GM18951 (cell line): ENCODE measurements around the gene OR6C2.
"Not testable (repeated sequence)": the region's sequence is repeated elsewhere in the genome, so short reads cannot be mapped to it uniquely, and the experiment has no call there.

Source experiments
- POLR2A ChIP-seq: IDR thresholded peaks from 4 replicates; pipeline ENCODE4 v1.6.1; 2011; ENCODE audit warnings: mild to moderate bottlenecking; ENCODE audit not compliant: insufficient read length, insufficient read depth; ENCODE audit errors: extremely low read depth
- in situ Hi-C: fragments of 300-500 bp; cut with MboI; formaldehyde crosslinking; loops from one replicate; pipeline ENCODE4 v1.12.0; 2022; ENCODE audit warnings: low sequenced_read_pairs, mixed read lengths, inconsistent platforms; ENCODE audit not compliant: unreplicated experiment

OR6C2 gene

DNA sequence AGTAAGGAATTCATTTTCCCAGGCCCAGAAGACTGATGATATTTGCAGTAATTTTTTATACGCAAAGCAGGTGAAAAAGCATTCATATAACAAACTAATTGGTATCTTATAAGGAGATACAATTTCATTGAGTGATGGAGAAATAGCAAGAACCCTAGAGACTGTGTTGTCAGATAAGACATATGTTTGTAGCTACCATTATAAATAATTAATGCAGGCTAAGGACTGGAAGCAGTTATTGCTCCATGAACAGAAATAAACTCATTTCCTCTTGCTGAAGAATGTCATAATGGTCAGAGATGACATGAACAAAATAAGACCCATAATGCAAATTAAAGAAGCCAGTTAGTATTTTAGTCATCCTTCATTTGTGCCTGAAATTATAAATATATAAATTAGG is 1.5 kb downstream of the OR6C2 start:
- TF ChIP-seq POLR2A = no peak
- in situ Hi-C loops = no loop called here

DNA sequence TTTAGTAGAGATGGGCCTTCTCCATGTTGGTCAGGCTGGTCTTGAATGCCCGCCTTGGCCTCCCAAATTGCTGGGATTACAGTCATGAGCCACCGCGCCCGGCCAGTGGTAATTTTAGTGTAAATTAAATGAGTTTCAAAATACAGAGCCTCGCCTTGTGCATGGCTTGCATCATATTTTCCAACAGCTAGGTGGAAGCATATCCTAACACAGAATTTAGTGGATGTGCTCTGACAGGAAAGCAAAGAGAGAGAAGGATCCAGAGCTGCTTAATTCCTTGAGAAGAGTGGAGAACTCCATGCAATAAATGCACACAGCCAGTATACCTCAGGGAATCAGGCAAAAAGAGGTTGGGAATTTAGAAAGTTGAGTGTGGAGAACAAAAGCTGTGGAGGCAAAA is 2.5 kb downstream of the OR6C2 start:
- no peak for TF ChIP-seq POLR2A
- in situ Hi-C loops = no loop called here

DNA sequence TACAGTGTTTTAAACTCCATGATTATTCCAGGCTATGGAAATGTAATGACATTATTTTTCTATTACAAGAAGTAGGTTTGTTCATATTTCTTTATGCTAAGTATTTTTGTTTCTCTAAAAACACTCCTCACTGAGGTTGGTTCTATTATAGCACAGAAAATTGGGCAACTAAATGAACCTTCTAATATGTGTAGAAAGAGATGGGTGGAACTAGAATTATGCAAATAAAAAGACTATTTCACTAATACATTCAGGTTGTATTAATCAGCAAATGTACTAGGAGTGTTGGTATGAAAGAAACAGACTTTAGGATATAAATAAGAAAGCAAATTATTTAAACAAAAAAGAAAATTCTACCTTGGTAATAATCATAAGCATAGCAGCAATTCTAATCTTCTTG is 4.9 kb downstream of the OR6C2 start:
- in situ Hi-C loops = no loop called here
- no peak for TF ChIP-seq POLR2A

DNA sequence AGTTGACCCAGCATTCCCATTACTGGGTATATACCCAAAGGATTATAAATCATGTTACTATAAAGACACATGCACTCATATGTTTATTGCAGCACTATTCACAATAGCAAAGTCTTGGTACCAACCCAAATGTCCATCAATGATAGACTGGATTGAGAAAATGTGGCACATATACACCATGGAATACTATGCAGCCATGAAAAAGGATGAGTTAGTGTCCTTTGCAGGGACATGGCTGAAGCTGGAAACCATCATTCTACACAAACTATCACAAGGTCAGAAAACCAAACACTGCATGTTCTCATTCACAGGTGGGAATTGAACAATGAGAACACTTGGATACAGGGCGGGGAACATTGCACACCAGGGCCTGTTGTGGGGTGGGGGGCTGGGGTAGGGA is 21.1 kb downstream of the OR6C2 start:
- in situ Hi-C loops = not testable (repeated sequence)

DNA sequence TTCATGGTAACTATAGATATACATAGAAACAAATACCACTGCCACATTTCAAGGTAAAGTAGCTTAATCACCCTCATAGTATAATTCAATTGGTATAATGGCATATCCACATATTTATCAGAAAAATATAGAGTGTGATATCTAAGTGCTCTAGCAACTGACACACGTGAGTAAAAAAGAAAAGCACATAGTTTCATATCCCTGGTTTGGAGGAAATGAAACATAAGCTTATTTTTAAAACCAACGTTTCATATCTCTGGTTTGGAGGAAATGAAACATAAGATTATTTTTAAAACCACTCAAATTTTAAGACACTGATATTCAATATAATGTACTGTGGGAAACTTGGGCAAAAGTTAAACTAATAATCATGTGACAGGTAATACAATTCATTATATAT is 24.0 kb downstream of the OR6C2 start:
- in situ Hi-C loops = no loop called here
- no peak for TF ChIP-seq POLR2A

DNA sequence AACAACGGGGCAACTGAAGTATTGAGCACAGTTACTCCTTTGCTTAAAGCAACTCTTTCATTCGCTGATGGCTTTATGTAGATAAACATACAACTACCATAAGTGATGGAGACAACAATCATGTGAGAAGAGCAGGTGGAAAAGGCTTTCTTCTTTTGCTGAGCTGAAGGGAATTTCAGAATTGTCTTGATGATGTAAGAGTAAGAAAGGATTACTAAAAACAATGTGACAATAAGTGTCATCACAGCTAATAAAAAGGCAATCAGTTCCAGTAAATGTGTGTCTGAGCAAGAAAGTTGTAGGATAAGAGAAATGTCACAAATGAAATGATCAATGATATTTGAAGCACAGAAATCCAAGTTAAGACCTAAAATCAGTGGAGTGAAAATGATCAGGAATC is 25.4 kb downstream of the OR6C2 start:
- no peak for TF ChIP-seq POLR2A
- in situ Hi-C loops = no loop called here

DNA sequence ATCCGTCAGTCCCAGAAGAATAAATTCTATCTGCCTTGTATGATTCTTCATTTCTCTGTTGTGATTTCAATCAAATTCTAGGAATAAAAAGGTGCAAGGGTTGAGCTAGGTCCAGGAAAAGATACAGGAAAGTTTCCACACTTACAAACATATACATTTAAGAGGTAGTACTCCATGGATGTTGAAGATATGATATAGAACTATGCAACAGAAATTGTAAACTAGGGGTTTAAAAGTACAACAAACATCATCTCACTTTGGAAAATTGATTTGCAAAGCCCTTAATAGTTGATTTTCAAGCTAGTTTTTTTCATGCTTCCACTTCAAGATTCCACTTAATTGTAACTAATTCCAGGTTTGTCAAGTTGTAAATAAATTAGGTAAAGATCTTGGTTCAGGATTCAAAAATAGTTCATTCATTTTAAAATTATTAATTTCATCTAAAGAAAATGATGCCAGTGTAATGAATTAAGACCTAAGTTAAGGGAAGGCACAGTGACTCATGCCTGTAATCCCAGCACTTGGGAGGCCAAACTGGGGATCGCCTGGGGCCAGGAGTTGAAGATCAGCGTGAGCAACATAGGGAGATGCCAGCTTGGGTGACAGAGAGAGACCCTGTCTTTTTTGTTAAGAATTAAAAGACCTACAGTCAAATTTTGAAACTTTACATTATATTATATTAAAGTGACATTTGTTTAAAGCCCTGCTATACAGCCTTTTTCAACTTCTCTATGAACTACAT is 26.4 kb downstream of the OR6C2 start, which contains the start of gene OR6C70:
Gene OR6C70, minus strand, starts transcription at position 51 of the 742 bp plus-strand sequence. Its CDS starts 0 bp downstream, at position 51.
- in situ Hi-C loops = no loop called here
- no peak for TF ChIP-seq POLR2A

DNA sequence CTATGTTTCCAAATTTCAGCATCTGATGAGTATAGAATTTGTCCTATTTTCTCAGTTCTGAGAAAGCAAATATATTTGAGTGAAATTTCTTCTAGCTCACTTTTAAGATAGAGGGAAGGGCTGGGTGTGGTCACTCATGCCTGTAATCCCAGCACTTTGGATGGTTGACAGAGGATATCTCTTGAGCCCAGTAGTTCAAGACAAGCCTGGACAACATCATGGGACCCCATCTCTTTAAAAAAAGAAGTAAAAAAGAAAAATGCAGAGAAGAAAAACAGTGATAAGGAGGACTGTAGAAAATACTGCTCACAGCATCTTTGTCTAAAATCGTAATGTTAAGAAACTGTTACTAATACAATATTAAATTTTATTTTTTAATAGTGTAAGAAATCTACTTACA is 28.4 kb downstream of the OR6C2 start:
- in situ Hi-C loops = no loop called here
- TF ChIP-seq POLR2A = no peak

DNA sequence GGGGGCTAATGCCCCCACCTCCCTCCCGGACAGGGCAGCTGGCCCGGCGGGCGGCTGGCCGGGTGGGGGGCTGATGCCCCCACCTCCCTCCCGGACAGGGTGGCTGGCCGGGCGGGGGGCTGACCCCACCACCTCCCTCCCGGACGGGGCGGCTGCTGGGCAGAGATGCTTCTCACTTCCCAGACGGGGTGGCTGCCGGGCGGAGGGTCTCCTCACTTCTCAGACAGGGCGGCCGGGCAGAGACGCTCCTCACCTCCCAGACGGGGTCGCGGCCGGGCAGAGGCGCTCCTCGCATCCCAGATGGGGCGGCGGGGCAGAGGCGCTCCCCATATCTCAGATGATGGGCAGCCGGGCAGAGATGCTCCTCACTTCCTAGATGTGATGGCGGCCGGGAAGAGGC is 35.3 kb downstream of the OR6C2 start:
- in situ Hi-C loops = not testable (repeated sequence)

DNA sequence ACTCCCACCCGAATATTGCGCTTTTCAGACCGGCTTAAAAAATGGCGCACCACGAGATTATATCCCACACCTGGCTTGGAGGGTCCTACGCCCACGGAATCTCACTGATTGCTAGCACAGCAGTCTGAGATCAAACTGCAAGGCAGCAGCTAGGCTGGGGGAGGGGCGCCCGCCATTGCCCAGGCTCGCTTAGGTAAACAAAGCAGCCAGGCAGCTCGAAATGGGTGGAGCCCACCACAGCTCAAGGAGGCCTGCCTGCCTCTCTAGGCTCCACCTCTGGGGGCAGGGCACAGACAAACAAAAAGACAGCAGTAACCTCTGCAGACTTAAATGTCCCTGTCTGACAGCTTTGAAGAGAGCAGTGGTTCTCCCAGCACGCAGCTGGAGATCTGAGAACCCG is 40.4 kb downstream of the OR6C2 start:
- in situ Hi-C loops = not testable (repeated sequence)

DNA sequence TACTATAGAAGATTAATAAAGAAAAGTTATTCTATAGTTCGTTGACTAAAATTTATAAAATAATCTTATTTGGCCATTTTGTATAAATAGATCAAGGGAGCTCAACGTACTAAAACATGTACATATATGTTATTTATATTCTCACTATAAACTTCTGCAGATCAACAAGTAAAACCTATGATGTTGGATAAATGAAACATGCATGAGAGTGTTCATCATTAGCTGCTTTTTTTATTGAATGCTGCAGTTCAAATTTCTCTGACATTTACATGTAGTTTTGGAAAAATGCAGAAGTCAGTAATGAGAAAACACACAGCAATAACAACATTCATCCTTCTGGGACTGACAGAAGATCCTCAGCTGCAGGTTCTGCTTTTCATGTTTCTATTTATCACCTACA is 48.2 kb downstream of the OR6C2 start, which contains the start of gene OR6C68:
Gene OR6C68, plus strand, starts transcription at position 301 of the 400 bp plus-strand sequence. Its CDS starts 0 bp downstream, at position 301.
- in situ Hi-C loops = no loop called here
- TF ChIP-seq POLR2A = no peak

DNA sequence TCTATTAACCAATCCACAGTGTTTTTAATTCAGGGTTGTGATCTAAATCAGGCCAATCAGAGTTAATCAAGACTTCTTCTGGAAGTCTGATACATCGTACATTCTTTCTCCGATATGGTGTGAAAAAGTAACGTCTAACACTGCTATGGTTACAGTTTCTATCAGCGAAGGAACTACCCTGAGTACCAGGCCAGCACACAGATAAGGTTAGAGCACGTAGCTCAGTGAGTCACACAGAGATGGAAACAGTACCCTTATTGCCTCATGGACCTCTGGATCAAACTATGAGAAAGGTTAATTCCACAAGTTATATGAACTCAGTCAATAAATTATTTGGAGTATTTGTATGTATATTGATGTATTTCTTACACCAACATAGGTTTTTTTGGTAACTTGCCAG is 51.6 kb downstream of the OR6C2 start:
- in situ Hi-C loops = no loop called here
- no peak for TF ChIP-seq POLR2A

DNA sequence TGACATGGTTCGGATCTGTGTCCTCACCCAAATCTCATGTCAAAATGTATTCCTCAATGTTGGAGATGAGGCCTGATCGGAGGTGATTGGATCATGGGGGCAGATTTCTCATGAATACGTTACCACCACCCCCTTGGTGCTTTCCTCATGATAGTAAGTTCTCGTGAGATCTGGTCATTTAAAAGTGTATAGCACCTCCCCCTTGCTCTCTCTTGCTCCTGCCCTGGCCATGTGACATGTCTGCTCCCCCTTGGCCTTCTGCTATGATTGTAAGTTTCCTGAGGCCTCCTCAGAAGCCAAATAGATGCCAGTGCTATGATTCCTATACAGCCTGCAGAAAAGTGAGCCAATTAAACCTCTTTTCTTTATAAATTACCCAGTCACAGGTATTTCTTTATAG is 55.4 kb downstream of the OR6C2 start:
- in situ Hi-C loops = no loop called here
- no peak for TF ChIP-seq POLR2A

DNA sequence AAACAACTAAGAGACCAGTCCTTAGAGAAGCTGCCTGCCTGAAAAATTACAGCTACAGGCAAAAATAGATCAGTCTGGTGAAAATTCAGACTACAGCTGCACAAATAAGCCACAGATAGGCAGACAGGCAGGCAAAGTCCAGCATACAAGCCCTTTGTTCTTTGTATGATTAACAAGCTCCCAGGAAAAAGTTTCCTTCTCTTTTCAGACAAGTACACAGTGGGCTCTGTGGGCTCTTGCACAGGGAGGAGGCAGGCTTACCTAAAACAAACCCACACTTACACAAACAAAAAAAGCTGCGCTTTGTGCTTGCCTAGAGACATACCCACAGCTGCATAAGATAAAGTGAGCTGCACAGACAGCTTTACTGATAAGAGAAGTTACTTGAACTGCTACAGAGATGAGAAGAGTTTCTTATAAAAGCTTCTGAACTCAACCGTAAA is 56.0 kb downstream of the OR6C2 start:
- in situ Hi-C loops = no loop called here
- TF ChIP-seq POLR2A = no peak

DNA sequence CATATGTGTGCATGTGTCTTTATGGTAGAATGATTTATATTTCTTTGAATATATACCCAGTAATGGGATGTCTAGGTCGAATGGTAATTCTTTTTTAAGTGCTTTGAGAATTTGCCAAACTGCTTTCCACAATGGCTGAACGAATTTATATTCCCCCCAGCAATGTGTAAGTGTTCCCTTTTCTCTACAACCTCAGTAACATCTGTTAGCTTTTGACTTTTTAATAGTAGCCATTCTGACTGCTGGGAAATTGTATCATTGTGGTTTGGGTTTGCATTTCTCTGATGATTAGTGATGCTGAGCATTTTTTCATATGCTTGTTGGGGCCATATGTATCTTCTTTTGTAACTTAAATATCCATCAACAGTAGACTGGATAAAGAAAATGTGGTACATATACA is 57.7 kb downstream of the OR6C2 start:
- TF ChIP-seq POLR2A = no peak
- in situ Hi-C loops = no loop called here
